Kidney glomerular epithelial cell (primary cell): Measurements from ENCODE around the gene KCTD2.

Experiments
- DNase-seq: peaks from one replicate; lab custom pipeline; 2025; lab: John Stamatoyannopoulos, UW

KCTD2 gene

DNA sequence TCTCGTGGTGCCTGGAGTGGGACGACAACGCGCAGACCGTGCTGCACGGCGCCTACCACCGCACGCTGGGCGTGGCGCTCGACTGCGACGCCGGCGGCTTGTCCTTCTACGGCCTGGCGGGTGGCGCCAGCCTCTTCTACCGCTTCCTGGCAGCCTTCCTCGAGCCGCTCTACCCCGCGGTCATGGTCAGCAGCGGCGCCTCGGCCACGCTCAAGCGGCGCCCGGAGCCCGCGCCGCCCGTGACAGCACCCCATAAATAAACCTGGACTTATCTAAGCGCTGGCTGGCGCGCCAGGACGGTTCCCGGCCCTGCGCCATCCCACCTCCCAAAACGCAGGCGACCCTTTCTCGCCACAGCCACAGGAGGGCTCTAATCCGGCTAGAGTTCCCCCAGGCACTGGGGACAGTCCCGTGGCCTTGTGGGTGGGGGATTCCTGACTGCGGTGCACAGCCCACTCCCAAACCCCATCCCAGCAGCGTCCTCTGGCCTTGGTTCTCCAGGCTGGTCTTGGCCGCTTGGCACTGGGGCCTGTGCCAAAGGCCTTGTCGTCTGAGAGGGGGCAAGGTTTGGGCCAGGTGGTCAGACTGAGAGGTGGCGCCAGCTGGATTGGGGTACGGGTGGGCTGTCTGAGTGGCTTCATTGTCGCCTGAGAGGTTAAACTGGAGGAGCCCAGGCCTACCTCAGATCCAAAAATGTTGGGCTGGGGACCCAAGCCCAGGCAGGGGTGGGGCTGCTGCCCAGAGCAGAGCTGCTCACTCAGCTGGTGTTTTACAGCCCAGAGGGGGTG lies 30.7 kb downstream of the KCTD2 start:
- DNase-seq, result no peak

DNA sequence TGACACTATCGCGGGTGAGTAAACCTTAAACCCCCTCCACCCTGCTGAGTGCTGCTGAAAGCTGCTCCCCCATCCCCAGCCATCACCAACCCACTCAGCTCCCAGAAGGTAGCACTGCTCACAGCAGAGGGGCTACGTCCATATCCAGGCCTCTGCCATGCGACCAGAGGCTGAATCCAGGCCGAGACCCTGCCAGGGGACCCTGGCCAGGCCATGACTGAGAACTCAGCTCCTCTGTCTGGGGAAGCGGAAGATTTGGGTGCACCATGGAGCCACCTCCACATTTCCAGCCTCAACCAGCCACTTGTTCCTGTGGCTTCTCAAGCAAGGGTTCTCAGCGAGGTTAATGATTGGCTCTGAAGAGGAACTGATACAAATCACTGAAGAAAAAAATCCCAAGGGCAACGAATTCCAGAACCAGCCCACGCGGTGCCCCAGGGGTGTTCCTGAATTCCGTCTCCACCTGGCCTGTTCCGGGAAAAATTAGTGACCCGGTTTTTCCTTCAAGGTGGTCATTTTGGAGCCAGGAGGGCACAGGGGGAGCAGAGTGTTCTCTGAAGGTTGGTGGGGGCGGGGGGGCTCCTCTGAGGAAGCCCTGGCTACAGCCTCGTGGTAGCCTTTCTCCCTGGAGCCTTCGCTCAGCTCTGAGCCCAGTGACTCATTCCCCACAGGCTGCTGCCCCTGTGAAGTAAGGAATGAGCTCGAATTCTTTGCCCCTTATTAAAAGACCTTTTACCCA lies 31.4 kb downstream of the KCTD2 start:
- peak; percentile 97 for DNase-seq

DNA sequence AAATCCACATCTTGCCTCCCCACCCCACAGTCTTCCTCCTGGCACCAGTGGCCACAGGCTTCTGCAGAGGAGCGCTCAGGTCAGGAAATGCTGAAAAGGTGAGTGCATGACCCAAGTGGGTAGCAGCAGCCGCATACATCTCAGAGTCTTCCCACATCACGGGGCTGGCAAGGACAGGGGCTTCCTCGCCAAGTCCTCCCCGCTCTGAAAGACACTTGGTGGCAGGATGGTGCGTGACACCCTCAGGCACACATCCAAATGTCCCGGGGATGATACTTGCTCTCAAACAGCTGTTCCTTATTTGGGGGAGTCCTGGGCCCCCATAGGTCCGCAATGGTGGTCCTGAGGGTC lies 32.0 kb downstream of the KCTD2 start:
- no peak for DNase-seq

DNA sequence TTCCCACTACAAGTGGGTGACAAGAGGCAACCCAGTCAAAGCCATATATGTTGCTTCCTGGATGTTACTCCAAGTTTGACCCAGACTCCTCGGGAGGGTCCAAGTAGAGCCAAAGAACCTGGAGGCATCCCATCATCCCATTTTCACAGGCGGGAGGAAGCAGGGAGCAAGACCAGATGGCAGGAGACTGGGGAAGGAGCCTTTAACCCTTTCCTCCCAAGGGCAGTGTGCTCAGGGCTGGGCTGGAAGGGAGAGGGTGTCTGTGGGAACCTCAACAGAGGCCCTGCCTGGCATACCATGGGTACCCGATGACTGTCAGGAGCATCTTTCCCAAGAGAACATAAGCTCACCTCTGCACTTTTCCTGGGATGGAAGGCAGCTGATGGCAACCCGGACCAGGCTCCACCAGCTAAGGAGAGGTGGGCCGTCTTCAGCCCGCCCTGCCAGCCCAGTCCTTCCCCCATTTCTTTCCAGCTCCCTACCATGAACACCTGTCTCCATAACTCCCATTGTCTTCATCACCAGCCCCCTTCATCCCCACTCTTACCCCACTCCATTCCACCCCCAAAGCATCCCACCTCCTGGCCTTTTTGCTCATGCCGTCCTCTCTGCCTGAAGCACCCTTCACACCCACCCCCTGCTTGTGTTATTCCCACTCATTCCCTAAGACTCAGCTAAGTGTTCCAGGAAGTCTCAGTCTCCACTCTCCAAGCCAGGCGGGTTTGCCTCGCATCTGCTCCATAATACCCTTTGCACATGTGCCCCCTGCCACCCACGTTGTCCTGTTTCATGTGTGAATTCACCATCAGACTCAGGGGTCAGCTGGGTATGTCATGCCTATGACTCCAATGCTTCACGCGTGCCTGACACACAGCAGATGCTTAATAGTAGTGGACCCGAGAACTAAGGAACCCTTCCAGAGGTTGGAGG lies 34.9 kb downstream of the KCTD2 start:
- DNase-seq, result no peak

DNA sequence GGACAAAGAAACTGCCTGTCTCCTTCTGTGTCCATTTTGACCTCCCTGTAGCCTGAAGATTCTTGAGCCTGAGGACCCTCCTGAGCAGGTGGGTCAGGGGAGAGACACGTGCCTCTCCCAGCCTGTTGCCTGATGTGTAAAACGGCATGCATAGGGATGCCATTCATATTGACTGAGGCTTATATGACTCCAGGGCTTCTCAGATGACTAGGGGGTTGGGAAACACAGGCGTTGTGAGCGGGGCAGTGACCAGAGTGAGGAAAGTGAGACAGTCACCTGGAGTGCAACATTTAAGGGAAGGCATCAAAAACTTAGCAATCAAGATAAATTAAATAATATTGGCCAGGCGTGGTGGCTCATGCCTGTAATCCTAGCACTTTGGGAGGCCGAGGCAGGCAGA lies 35.7 kb downstream of the KCTD2 start:
- no peak for DNase-seq

DNA sequence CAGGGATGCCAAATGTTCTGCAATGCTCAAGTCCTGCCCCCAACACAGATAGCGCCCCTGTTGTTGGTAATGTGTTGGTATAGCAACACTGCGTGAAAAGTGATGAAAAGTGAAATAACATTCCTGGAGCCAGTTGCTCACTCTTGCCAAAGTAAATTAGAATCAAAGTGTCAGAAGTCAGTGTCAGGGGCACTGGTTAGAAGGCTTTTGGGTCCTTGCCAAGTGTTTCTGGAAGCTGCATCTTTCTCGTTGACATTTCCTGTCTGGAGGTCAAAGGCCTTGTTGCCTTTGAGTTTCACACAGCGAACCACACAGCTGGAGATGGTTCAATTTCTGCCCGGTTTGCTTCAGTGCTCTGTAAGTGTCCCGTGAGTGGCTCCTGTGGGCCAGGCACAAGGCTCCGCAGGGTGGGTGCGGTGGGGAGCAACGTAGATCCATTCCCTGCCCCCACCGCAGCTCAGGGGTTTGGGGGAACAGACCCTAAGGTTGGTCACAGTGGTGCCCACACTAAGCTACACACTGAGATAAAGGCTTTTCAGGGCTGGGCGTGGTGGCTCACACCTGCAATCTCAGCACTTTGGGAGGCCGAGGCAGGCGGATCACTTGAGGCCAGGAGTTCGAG lies 37.1 kb downstream of the KCTD2 start:
- peak; percentile 66 for DNase-seq

DNA sequence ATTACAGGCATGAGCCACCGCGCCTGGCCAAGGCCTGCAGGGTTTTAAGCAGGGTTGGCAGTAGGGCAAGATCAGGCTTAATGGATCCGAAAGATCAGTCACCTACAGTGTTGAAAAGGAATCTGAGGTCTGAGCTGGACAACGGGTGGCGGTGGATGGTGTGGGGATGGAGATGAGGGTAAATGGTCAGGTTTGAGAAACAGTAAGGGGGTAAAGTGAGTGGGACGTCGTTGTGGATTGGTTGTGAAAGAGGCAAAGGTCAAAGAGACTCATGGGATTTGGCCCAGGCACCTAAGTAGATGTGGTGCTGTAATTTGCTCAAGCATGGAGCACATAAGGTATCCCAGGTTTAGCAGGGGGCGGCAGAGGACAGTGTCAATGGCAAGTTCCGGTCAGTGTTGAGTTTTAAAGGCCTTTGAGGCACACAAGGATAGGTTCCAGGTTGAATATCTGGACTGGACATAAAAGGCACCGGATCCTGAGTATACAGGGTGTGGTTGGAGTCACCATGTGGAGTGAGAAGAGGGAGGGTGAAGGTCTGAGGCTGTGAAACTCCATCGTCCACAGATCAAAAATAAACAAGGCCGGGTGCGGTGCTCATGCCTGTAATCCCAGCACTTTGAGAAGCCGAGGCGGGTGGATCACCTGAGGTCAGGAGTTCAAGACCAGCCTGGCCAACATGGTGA lies 39.6 kb downstream of the KCTD2 start:
- no peak for DNase-seq

DNA sequence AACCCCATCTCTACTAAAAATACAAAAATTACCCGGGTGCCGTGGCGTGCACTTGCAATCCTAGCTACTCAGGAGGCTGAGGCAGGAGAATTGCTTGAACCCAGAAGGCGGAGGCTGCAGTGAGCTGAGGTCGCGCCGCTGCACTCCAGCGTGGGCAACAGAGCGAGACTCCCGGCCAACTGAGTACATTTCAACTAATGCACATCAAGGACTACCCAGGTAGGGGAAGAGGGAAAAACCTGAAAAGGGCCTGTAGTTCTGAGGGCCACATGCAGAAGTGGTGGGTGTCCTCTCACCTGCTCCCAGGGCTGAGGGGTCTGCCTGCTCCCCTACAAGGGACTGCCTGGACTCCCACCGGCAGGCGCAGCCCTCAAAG lies 40.1 kb downstream of the KCTD2 start:
- DNase-seq, result no peak

DNA sequence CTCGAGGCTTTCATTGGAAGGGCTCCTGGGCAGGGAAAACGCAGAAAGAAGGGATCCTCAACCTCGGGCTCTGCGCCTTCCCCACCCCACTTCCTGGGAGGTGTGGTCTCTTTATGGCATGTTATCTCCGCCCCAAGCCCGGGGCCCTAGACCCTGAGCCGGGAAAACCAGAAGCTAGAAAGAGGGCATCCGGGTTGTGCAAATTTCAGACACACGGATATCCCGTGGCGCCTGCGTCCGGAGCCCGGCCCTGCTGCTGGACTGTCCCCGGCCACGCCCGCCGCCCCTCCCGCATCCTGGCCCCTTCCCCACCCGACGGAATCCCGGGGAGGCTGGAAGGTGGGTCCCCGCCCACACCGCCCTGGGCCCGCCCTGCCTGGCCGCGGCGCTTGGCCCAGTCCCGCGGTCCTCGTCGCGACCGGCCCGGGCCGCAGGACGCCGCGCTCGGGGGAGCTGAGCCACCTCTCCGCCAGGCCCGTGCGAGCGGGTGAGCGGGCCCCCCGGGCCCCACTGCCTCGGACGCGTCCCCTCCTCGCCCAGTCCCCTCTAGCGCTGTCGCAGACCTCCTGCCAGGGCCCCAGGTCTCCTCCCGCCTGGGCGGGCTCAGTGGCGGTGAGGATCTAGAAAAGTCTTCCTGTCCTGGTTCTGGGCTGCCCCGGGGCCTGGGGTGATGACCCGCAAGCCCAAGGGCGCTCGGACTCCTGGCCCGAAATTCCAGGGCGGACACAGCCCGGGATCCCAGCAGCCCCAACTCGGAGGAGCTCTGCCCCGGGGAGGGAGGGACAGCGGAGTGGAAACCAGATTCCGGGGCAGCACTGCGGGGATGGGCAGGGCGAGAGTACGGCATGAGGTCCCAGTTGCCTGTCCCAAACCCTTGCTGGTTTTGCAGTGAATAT lies 40.8 kb downstream of the KCTD2 start, which contains the start of gene SLC16A5:
TSS of gene SLC16A5 (plus strand) at position 397 of the 896 bp plus-strand sequence. CDS start 5,683 bp downstream, outside the sequence.
- peak; percentile 63 for DNase-seq

DNA sequence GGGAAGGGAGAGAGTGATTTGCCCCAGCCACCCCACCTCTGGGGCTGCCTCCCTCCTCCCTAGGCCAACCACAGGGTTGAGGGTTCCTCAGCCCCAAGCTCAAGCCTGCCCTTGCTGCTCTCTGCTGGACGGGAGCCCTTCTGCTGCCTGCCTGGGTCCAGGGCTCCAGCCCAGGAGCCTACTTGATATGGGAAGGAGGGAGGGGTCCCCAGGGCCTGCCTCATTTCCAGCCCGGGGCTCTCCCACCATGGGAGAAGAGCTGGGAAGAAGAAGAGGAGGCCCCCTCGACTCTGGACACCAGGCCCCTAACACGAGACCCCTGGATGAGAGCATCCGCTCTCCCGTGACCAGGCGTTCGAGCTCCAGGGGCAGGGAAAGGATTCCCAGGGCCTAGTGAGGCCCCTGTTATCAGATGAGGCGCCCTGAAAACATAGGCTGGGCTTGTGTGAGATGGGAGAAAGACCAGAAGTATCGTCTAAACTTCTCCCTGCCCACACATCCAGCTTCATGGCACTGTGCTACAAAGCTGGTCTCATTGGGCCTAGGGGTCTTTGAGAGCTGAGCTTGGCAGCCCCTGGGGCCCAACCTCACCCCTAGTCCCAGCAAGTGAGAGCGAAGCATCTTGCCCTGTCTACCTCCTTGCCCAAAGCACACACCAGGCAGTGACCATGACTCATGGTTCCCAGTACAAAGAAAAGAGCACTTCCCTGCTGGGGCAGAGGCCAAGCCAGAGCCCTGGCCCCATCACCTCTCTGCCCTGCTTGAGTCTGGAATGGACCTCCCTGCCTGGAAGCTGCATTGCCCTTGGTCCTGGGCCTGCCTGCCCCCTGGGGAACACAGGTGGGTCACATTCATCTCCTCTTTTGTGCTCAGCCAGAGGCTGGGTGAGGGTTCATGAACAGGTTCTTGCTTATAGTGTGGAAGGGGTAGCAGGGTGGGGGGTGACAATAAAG lies 41.7 kb downstream of the KCTD2 start:
- no peak for DNase-seq

DNA sequence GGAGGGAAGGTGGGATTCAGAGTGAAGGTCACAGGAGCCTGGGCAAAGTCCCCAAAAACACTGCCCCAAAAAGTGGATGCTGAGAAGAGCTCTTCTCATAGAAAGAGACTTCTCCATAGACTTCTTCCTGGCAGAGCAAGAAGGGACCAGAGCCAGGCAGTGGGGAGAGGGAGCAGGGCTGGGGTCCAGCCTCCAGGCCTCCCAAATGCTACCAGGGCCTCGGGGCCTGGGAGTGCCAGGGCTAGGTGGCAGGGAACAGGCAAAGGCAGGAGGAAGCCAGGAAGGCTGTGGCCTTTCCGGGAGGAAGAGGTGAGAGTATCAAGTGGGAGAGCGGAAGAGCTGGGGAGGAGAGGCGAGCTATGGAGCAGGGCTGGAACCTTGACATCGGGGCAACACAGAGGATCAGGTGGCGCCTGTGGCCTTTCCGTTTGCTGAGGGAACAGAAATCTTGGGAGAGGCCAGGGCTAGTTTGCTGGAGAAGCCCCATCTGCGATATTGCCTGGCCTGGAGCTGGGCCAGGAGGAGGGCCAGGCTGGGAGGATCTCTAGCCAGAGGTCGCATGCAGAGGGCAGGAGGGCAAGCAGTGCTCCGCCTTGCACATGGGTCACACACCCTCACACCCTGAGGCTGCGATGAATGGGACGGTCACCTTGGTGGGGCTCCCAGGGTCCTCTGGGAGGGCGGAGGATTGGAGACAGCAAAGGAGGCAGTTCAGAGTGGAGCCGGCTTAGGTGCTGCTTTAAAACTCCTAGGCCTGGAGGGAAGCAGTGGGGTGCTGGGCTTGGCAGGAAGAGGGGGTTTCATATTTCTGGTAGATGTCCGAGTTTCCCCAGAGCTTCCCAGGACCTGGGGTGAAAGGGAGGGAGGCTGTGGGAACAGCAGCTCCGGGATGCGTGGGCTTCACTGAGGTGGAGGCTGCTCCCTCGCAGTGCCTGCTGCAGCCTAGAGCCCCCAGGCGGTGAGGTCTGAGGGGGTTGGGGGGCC lies 44.1 kb downstream of the KCTD2 start:
- no peak for DNase-seq

DNA sequence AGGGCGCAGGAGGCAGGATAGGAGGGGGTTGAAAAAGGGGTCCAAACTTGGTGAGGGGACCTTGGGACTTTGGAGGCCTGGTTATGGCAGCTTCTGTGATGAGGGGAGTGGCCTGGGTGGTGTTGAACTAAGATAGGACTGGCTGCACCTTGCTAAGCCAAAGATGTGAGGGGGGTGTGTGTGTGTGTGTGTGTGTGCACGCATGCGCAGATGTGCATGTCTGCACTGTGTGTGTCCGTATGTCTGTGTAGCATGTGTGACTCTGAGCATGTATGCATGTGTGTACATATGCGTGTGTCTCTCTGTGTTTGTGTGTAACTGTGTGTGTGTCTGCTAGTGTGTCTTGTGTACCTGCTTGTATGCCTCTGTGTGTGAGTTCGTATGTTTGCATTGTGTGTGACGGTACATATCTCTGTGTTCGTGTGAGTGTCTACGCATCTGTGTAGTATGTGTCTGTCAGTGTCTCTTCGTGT lies 44.9 kb downstream of the KCTD2 start:
- DNase-seq, result no peak

DNA sequence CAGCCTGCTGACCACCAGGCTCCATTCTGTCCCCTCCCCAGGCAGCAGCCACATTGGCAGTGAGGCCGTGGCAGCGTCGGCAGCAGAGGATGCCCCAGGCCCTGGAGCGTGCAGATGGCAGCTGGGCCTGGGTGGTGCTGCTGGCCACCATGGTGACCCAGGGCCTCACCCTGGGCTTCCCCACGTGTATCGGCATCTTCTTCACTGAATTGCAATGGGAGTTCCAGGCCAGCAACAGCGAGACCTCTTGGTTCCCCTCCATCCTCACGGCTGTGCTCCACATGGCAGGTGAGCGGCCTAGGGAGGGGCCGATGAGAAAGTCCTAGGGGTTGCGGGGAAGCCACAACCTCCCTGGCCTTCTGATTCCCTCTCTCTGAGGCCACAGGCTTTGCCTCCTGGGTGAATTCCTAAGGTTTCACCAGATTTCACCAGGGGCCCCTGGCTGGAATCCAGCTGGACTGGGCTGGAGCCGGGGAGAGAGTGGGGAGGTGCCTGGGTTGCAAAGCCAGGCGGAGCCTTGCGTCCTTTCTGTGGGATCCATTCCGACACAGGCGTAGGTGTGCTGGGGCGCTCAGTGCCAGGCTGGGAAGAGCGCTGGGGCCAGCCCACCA lies 46.6 kb downstream of the KCTD2 start:
- no peak for DNase-seq

DNA sequence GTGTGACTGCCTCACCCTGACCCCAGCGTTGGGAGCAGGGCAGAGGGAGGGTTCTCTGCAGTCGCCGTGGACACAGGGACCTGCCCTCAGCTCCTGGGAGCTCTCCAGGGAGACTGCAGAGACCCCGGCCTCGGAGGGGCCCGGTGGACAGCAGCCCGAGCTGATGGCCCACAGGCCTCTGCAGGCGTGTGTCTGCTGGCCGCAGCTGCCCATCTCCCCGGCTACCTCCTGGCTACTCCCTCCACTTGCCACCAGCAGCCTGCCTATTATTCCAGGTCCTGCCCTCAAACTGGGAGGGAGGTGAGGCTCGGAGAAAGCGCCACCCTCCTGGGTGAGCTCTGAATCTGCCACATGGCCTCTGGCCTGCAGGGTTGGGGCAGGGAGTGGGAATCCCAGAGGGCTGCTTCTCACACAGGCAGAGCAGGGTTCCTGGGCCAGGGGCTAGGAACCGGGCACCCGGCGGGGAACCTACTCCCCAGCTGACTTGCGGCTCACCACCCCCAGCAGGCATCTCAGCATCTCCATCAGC lies 47.9 kb downstream of the KCTD2 start:
- DNase-seq, result no peak

DNA sequence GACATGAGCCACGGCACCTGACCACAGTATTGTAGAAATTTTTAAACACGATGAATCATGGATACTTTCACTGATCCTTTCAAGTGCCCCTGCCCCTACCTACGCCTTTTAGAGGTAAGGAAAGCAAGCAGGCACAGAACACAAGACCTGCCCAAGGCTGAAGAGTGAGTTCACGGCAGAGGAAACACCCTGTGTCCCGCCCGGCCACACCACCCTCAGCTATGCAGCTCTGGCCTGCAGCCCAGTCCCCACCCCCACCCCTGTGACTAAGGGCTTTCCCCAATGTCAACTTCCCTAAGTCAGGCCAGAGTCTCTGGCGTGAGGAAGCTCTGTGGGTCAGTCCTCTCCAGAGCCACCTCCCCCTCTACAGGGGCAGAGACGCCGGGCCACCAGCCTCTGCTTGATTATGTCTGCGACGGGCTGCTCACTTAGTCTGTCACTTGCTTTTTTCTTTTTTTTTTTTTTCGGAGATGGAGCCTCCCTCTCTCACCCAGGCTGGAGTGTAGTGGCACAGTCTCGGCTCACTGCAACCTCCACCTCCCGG lies 49.1 kb downstream of the KCTD2 start:
- peak; percentile 78 for DNase-seq

DNA sequence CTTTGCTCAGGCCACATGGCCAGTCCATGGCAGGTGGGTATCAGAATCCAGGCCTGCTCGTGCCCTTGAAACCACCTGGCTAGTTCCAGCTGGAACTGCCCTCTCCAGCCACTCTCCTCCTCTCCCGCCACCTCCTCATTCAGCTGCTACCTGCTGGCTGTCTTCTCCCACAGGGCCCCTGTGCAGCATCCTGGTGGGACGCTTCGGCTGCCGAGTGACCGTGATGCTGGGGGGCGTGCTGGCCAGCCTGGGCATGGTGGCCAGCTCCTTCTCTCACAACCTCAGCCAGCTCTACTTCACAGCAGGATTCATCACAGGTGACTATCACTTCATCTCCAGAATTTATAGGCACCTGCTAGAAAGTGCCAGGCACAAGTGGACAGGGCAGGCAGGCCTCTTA lies 50.8 kb downstream of the KCTD2 start:
- no peak for DNase-seq

DNA sequence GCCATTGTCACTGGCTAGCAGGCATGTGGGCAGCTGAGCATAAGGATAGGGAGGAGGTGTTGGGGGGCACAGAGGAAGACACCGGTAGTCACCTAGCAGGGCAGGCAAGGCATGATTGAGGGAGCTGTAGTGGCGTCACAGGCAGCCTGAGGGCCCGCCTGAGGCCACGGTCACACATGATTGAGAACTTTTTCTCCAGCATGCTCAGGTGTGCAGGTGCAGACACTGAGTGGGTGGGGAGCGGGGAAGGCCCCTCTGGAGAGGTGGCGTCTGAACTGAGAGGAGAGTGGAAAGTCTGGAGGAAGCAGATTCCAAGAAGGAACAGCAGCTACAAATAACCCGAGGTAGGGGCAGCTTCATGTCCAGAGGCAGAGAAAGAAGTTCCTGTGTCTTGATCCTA lies 51.8 kb downstream of the KCTD2 start:
- DNase-seq, result no peak
